Measurements from ENCODE around the gene TBC1D19. TPM values are rescaled to one million over a fixed set of nuclear protein-coding genes. Genes with fewer than 3 reads are reported as not detected.

The TBC1D19 gene
- total and polyA plus RNA-seq, 2 experiments from 2014 or later = 7.9 to 21.9 TPM

DNA sequence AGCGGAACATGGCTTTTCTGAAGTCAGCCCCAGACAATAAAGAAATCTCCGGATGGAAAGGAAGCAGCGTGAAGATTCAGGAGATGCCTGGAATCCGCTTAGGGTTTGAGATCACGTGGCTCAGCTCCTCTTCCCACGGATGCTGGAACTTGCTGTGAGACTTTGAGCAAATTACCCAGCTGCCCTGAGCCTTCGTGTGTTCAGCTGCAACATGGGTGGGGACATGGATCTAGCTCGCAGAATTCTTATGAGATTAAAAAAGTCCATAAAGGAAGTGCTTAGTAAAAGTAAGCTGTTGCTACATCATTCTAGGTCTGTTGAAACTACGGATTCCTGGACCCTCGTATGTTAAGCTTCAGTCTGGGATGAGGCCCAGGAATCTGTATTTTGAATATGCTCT is 221.0 kb downstream of the TBC1D19 start:
- Histone ChIP-seq H4K20me1 (ENCODE audit: insufficient read depth, poor library complexity, severe bottlenecking) (no peaks in the 10 kb centered on the region), H3K4me2 (no peak overlapping the region), H3K9me3 (ENCODE audit: low read depth) (no peaks in the 10 kb centered on the region), H3K36me3 (replicated peaks; ENCODE audit: insufficient read depth, low read depth) (no peaks in the 10 kb centered on the region), H3K27me3 (no peaks in the 10 kb centered on the region), H3K9me2 (replicated peaks; ENCODE audit: insufficient read depth) (no peaks in the 10 kb centered on the region), H3K4me1 (ENCODE audit: insufficient read depth) (peaks cover 9% of the 10 kb centered on the region), H2AFZ (no peak overlapping the region), H3K4me3 (no peak overlapping the region), H3K79me2 (no peaks in the 10 kb centered on the region), H3K27ac (no peak overlapping the region)
- WGBS (ENCODE audit: low lambda C conversion rate, missing lambda C conversion rate) = 92% methylated on average over 10 of the region's 10 CpGs
- TF ChIP-seq CTCF (IDR thresholded peaks at IDR 0.05; ENCODE audit: poor library complexity) (no peak), EZH2phosphoT487 (IDR thresholded peaks at IDR 0.05; ENCODE audit: low read depth, severe bottlenecking, unreplicated experiment) (no peak), EZH2 (IDR thresholded peaks at IDR 0.05; ENCODE audit: borderline replicate concordance) (no peak)
- no peak for DNase-seq (ENCODE audit: low spot score)

Small RNAs within 50 kb of the gene (small RNA-seq; reads per million reads assigned to genes)
- gene RF00284 = not detected

Other genes starting within 250 kb of the TBC1D19 start
- 0.77 TPM in 1 of 2 replicates, not detected in the other for gene CCKAR, start 93.6 kb upstream of the TBC1D19 start, total RNA-seq
- gene CCKAR, start 93.6 kb upstream of the TBC1D19 start, polyA plus RNA-seq = not detected in 2 replicates

All from hepatocyte (in vitro differentiated cells).